GM12878 (cell line): ENCODE measurements around the gene PHPT1. TPM values are rescaled to one million over a fixed set of nuclear protein-coding genes. Genes with fewer than 3 reads are reported as not detected.
A peak's percentile ranks its signal among the peaks of the same experiment; 100 is the strongest.

Experiments
- ASH2L ChIP-seq: fragments of 300-600, 200-600 bp; sonication (generic); IDR thresholded peaks from 2 replicates; pipeline ENCODE4 v1.6.1; 2017; ENCODE audit warnings: low read depth, mild to moderate bottlenecking, borderline replicate concordance
- ATF7 ChIP-seq: fragments of 450-650 bp; IDR thresholded peaks from 2 replicates; pipeline ENCODE4 v1.6.1; 2016; ENCODE audit warnings: low read depth, mild to moderate bottlenecking
- DPF2 ChIP-seq: fragments of 450-650 bp; IDR thresholded peaks from 2 replicates; pipeline ENCODE4 v1.6.1; 2017; ENCODE audit warnings: mild to moderate bottlenecking
- E2F4 ChIP-seq: IDR thresholded peaks from 2 replicates; pipeline ENCODE4 v1.6.1; 2012; ENCODE audit warnings: low read depth, low read length, improper control_type of control experiment
- EED ChIP-seq: sonication (generic); IDR thresholded peaks from 2 replicates; pipeline ENCODE4 v1.6.1; 2016; ENCODE audit warnings: antibody characterized with exemption, low read depth
- HDAC2 ChIP-seq: fragments of 200-600 bp; sonication (generic); IDR thresholded peaks from 2 replicates; pipeline ENCODE4 v1.6.1; 2017
- IRF3 ChIP-seq: fragments of 450-650 bp; IDR thresholded peaks from 2 replicates; pipeline ENCODE4 v1.6.1; 2014; ENCODE audit warnings: mild to moderate bottlenecking
- JUND ChIP-seq: IDR thresholded peaks from 2 replicates; pipeline ENCODE4 v1.6.1; 2012; ENCODE audit warnings: low read depth, mild to moderate bottlenecking, low read length, improper control_type of control experiment, moderate library complexity
- LARP7 ChIP-seq: fragments of 450-650 bp; IDR thresholded peaks from 2 replicates; pipeline ENCODE4 v1.6.1; 2017; ENCODE audit warnings: mild to moderate bottlenecking
- NRF1 ChIP-seq: conservative IDR thresholded peaks from 2 replicates; pipeline ENCODE4 v1.6.1; 2011; ENCODE audit warnings: mild to moderate bottlenecking, low read depth, low read length, improper control_type of control experiment
- REST ChIP-seq: IDR thresholded peaks from 2 replicates; pipeline ENCODE4 v1.6.1; 2012; ENCODE audit warnings: mild to moderate bottlenecking, low read depth, low read length
- ZBTB40 ChIP-seq: fragments of 450-650 bp; IDR thresholded peaks from 2 replicates; pipeline ENCODE4 v1.6.1; 2016; ENCODE audit warnings: mild to moderate bottlenecking, moderate library complexity, borderline replicate concordance
- ZNF687 ChIP-seq: fragments of 450-650 bp; IDR thresholded peaks from 2 replicates; pipeline ENCODE4 v1.6.1; 2017; ENCODE audit warnings: mild to moderate bottlenecking, moderate library complexity
- polyA plus RNA-seq, 11 experiments: library from polyadenylated mRNA; depleted of rRNA in 4 of 11; unstranded in 6 of 11; stranded (reverse) in 5 of 11; fragments of >200 nt; fragmentation: Nextera tagmentation in 4 of 11; fragmentation: Illumina TruSeq in 1 of 11; extraction: Ambion mirVana in 4 of 11; extraction: Trizol in 1 of 11; gene quantifications; 1 replicate in 1 of 11; 2 replicates in 10 of 11; pipeline versions ENCODE4 v1.2.1 to v1.2.3, GENCODE V29; 2011 to 2016; ENCODE audit warnings: inconsistent platforms in 2 of 11, missing spikeins in 2 of 11, low read depth in 1 of 11
- total RNA-seq, 4 experiments: library from RNA; depleted of rRNA in 3 of 4; stranded (reverse); fragments of >200 nt in 3 of 4; fragmentation: Illumina TruSeq in 1 of 4; extraction: Trizol in 1 of 4; gene quantifications; 2 replicates each; pipeline versions ENCODE4 v1.2.1 to v1.2.3, GENCODE V29; 2013 to 2021

The PHPT1 gene
- total and polyA plus RNA-seq, 10 of the 15 experiments (the other 5 are each of a cell fraction or from before 2014, with no cell fraction given): 56.2 to 323 (median 140) TPM

GRCh38 chr9:136882109-136882946, 33.1 kb downstream of the PHPT1 start (continued):
- TF ChIP-seq HDAC2 (no peak), IRF3 (no peak), NRF1 (0 out of 2 replicates have a peak, but pooled peaks have one; percentile 13), E2F4 (no peak), EED (peak; percentile 65; the same call in 1 of the 2 replicates), LARP7 (peak; percentile 69), ASH2L (0 out of 2 replicates have a peak, but pooled peaks have one; percentile 32), DPF2 (peak; percentile 73; the same call in 1 of the 2 replicates), REST (no peak), JUND (peak; percentile 79; the same call in 1 of the 2 replicates), ZBTB40 (no peak), ZNF687 (peak; percentile 39; the same call in 1 of the 2 replicates), ATF7 (peak; percentile 79)
